GM06990 (cell line): ENCODE results near the gene HAAO.

ENCODE experiments used
- DNase-seq: peaks from one replicate; pipeline ENCODE4 v3.0.0-alpha.2; 2011; ENCODE audit not compliant: insufficient read length; ENCODE audit errors: extremely low read depth
- H3K27me3 ChIP-seq: replicated peaks from 2 replicates; pipeline ENCODE4 v1.6.0; 2011; ENCODE audit warnings: low read length; ENCODE audit not compliant: control insufficient read depth, insufficient read depth
- H3K36me3 ChIP-seq: 2 replicates; pipeline ENCODE4 v1.5.1; 2011; ENCODE audit warnings: low read length; ENCODE audit not compliant: control insufficient read depth, insufficient read depth
- H3K4me3 ChIP-seq: replicated peaks from 2 replicates; pipeline ENCODE4 v1.5.1; 2011; ENCODE audit warnings: low read depth, mild to moderate bottlenecking, control low read depth, low read length
- CTCF ChIP-seq: IDR thresholded peaks from 2 replicates; pipeline ENCODE4 v1.5.1; 2011; ENCODE audit warnings: low read length, control low read depth, mild to moderate bottlenecking, inconsistent platforms; ENCODE audit not compliant: insufficient read depth, poor library complexity, severe bottlenecking

The HAAO gene

GRCh38 chr2:42810121-42810970 is 18.0 kb upstream of the HAAO start:
- H3K4me3 ChIP-seq, result peak overlapping the region; percentile 53
- TF ChIP-seq CTCF, result no peak
- peak; percentile 98 for DNase-seq

GRCh38 chr2:42809819-42810120 is 17.4 kb upstream of the HAAO start:
- Histone ChIP-seq H3K4me3 (peak overlapping the region; percentile 53), H3K36me3 (no peaks in the 10 kb centered on the region), H3K27me3 (no peaks in the 10 kb centered on the region)
- no peak for DNase-seq
- peak; percentile 1 for TF ChIP-seq CTCF

More at GRCh38 chr2:42810121-42810970, 18.0 kb upstream of the HAAO start:
- Histone ChIP-seq H3K36me3 (no peaks in the 10 kb centered on the region), H3K27me3 (no peaks in the 10 kb centered on the region)

- no peaks in the 10 kb centered on the region for H3K27me3 ChIP-seq
- peak overlapping the region; percentile 53 for H3K4me3 ChIP-seq
- no peaks in the 10 kb centered on the region for H3K36me3 ChIP-seq
- DNase-seq, result no peak
- TF ChIP-seq CTCF, result no peak
These were observed 16.9 kb upstream of the HAAO start for GRCh38 chr2:42809131-42809818.

- DNase-seq, result no peak
- H3K36me3 ChIP-seq, result no peaks in the 10 kb centered on the region
- no peaks in the 10 kb centered on the region for H3K27me3 ChIP-seq
- H3K4me3 ChIP-seq, result no peak overlapping the region
- no peak for TF ChIP-seq CTCF
These were observed 15.9 kb upstream of the HAAO start for GRCh38 chr2:42808301-42808700.

GRCh38 chr2:42806786-42807185 is 14.4 kb upstream of the HAAO start:
- no peak for DNase-seq
- Histone ChIP-seq H3K4me3 (no peak overlapping the region), H3K36me3 (no peaks in the 10 kb centered on the region), H3K27me3 (no peaks in the 10 kb centered on the region)
- TF ChIP-seq CTCF, result no peak
